ENCODE measurements around the gene SIPA1L3.

DNA sequence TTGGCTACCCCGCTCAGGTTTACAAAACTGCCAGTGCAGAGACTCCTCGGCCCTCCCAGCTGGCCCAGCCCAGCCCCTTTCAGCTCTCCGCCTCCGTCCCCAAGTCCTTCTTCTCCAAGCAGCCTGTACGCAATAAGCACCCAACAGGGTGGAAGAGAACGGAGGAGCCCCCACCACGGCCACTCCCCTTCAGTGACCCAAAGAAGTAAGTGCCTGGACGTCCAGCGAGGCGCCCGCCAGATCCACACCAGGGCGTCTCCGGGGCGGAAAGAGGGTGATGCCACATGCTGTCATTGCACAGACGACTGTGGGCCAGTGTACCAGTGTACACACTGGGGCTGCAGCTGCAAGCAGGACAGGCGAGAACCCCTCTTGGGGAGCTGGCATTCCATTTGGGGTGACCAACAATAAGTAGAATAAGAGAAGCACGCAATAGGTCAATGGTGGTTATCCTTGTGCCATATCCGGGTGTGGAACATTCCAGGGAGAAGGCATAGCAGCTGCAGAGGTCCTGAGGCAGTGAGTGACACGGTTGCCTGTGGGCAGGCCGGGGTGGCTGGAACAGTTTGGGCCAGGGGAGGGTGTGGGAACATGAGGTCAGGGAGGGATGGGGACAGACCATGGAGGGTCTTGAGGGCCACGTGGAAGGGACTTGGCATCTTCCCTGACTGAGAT, 275.7 kb downstream of the SIPA1L3 start:
- TF ChIP-seq, protein P1, sequence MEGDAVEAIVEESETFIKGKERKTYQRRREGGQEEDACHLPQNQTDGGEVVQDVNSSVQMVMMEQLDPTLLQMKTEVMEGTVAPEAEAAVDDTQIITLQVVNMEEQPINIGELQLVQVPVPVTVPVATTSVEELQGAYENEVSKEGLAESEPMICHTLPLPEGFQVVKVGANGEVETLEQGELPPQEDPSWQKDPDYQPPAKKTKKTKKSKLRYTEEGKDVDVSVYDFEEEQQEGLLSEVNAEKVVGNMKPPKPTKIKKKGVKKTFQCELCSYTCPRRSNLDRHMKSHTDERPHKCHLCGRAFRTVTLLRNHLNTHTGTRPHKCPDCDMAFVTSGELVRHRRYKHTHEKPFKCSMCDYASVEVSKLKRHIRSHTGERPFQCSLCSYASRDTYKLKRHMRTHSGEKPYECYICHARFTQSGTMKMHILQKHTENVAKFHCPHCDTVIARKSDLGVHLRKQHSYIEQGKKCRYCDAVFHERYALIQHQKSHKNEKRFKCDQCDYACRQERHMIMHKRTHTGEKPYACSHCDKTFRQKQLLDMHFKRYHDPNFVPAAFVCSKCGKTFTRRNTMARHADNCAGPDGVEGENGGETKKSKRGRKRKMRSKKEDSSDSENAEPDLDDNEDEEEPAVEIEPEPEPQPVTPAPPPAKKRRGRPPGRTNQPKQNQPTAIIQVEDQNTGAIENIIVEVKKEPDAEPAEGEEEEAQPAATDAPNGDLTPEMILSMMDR (IDR thresholded peaks at IDR 0.05; ENCODE audit: insufficient read depth, low read length, poor library complexity, severe bottlenecking): no peak
- TF ChIP-seq EZH2phosphoT487 (conservative IDR thresholded peaks at IDR 0.05; ENCODE audit: low read length): no peak

Data from SU-DHL-6 (cell line).